HG03342 (cell line): ENCODE results near the gene FUCA2.
"Not testable (repeated sequence)": the region's sequence is repeated elsewhere in the genome, so short reads cannot be mapped to it uniquely, and the experiment has no call there.

ENCODE experiments used
- ATAC-seq: cut with Tn5 transposase; IDR thresholded peaks from one replicate; pipeline ENCODE4 v1.9.1; 2021; ENCODE audit warnings: mild to moderate bottlenecking, moderate library complexity; ENCODE audit not compliant: unreplicated experiment

Gene FUCA2

GRCh38 chr6:143449082-143449713, 62.3 kb downstream of the FUCA2 start:
- ATAC-seq: no peak

GRCh38 chr6:143447865-143448264, 63.7 kb downstream of the FUCA2 start:
- ATAC-seq: not testable (repeated sequence)
